ENCODE measurements around the gene DPT. TPM values are rescaled to one million over a fixed set of nuclear protein-coding genes. Genes with fewer than 3 reads are reported as not detected.

The DPT gene
- total RNA-seq, 1 experiment from 2014 or later = not detected

GRCh38 chr1:168726719-168727118 lies 2.3 kb downstream of the DPT start:
- Histone ChIP-seq H3K9me2 (ENCODE audit: insufficient read depth) (no peaks in the 10 kb centered on the region), H3K9ac (ENCODE audit: low read length) (no peak overlapping the region), H3K27me3 (ENCODE audit: insufficient read depth, low read length) (no peaks in the 10 kb centered on the region), H3K4me3 (replicated peaks in 1 of 2; ENCODE audit: low read depth in 1 of 2, low read length in 2 of 2) (no peak overlapping the region), H2AFZ (ENCODE audit: low read depth, low read length, poor library complexity, severe bottlenecking) (no peak overlapping the region), H3K36me3 (ENCODE audit: control insufficient read depth in 1 of 2, insufficient read depth in 2 of 2, low read length in 2 of 2) (no peaks in the 10 kb centered on the region), H3K4me2 (ENCODE audit: low read length) (no peak overlapping the region), H3K4me1 (ENCODE audit: control insufficient read depth in 1 of 2, insufficient read depth in 2 of 2, low read length in 2 of 2) (no peaks in the 10 kb centered on the region), H3K9me3 (ENCODE audit: control insufficient read depth in 1 of 2, insufficient read depth in 1 of 2, low read depth in 1 of 2, low read length in 2 of 2) (no peaks in the 10 kb centered on the region), H3K79me2 (ENCODE audit: insufficient read depth, low read length) (no peaks in the 10 kb centered on the region), H4K20me1 (ENCODE audit: insufficient read depth) (no peaks in the 10 kb centered on the region), H3K27ac (ENCODE audit: low read depth, low read length) (no peak overlapping the region)
- ATAC-seq = no peak
- intact Hi-C loops (cut with micrococcal nuclease) = no loop called here
- TF ChIP-seq EZH2phosphoT487 (IDR thresholded peaks at IDR 0.05; ENCODE audit: borderline replicate concordance) = no peak
- TF ChIP-seq CEBPB (IDR thresholded peaks at IDR 0.05; ENCODE audit: low read depth) = no peak
- no peak for TF ChIP-seq YY1 (IDR thresholded peaks at IDR 0.05; ENCODE audit: extremely low read depth, insufficient replicate concordance, low read depth, low read length)
- ChIA-PET CTCF (no interaction called here), RAD21 (ENCODE audit: low non-redundant PET in 1 of 2, low total read pairs in 2 of 2, uncharacterized antibody in 2 of 2, unreplicated experiment in 2 of 2) (no interaction called here), POLR2A (no interaction called here)
- no peak for DNase-seq (ENCODE audit: low read depth, low spot score)
- no TSS peak for BruUV-seq (replicated peaks)

DNA sequence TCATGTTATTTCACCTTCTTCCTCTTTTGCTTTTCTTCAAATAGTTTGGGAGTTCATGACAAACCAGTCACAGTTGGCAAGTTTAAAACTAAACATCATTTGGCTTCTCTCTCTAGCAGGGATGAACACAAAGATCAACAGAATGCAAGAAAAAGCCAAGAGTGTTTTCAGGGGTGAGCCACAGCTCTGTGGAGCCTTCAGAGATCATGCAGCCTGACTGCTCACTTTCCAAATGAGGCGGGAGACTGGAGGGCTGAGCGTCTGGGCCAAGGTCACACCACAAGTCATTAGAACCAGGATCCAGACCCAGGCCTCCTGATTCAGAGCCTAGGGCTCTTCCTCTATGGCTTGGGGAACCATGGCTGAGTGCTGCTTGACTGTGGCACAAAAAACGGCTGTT lies 2.7 kb downstream of the DPT start:
- Histone ChIP-seq H3K27ac (ENCODE audit: low read depth, low read length) (no peak overlapping the region), H3K9me3 (ENCODE audit: control insufficient read depth in 1 of 2, insufficient read depth in 1 of 2, low read depth in 1 of 2, low read length in 2 of 2) (no peaks in the 10 kb centered on the region), H3K4me2 (ENCODE audit: low read length) (no peak overlapping the region), H4K20me1 (ENCODE audit: insufficient read depth) (no peaks in the 10 kb centered on the region), H3K27me3 (ENCODE audit: insufficient read depth, low read length) (no peaks in the 10 kb centered on the region), H3K4me3 (replicated peaks in 1 of 2; ENCODE audit: low read depth in 1 of 2, low read length in 2 of 2) (no peak overlapping the region), H3K79me2 (ENCODE audit: insufficient read depth, low read length) (no peaks in the 10 kb centered on the region), H3K9ac (ENCODE audit: low read length) (no peak overlapping the region), H2AFZ (ENCODE audit: low read depth, low read length, poor library complexity, severe bottlenecking) (no peak overlapping the region), H3K36me3 (ENCODE audit: control insufficient read depth in 1 of 2, insufficient read depth in 2 of 2, low read length in 2 of 2) (no peaks in the 10 kb centered on the region), H3K4me1 (ENCODE audit: control insufficient read depth in 1 of 2, insufficient read depth in 2 of 2, low read length in 2 of 2) (no peaks in the 10 kb centered on the region), H3K9me2 (ENCODE audit: insufficient read depth) (no peaks in the 10 kb centered on the region)
- TF ChIP-seq, protein P1, sequence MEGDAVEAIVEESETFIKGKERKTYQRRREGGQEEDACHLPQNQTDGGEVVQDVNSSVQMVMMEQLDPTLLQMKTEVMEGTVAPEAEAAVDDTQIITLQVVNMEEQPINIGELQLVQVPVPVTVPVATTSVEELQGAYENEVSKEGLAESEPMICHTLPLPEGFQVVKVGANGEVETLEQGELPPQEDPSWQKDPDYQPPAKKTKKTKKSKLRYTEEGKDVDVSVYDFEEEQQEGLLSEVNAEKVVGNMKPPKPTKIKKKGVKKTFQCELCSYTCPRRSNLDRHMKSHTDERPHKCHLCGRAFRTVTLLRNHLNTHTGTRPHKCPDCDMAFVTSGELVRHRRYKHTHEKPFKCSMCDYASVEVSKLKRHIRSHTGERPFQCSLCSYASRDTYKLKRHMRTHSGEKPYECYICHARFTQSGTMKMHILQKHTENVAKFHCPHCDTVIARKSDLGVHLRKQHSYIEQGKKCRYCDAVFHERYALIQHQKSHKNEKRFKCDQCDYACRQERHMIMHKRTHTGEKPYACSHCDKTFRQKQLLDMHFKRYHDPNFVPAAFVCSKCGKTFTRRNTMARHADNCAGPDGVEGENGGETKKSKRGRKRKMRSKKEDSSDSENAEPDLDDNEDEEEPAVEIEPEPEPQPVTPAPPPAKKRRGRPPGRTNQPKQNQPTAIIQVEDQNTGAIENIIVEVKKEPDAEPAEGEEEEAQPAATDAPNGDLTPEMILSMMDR (IDR thresholded peaks at IDR 0.05 in 2 of 3, conservative IDR thresholded peaks at IDR 0.05 in 1 of 3; ENCODE audit: borderline replicate concordance in 1 of 3, insufficient read depth in 1 of 3, low read depth in 2 of 3, low read length in 2 of 3) = no peak
- TF ChIP-seq, protein P2, sequence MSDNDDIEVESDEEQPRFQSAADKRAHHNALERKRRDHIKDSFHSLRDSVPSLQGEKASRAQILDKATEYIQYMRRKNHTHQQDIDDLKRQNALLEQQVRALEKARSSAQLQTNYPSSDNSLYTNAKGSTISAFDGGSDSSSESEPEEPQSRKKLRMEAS (IDR thresholded peaks at IDR 0.05) = no peak
- TF ChIP-seq CBX3 (IDR thresholded peaks at IDR 0.05; ENCODE audit: low read depth) (no peak), RAD21 (IDR thresholded peaks at IDR 0.05; ENCODE audit: low read depth) (no peak)
- intact Hi-C loops (cut with micrococcal nuclease) = no loop called here
- no peak for DNase-seq (ENCODE audit: low read depth, low spot score)
- no TSS peak for BruUV-seq (replicated peaks)
- ChIA-PET RAD21 (ENCODE audit: low non-redundant PET in 1 of 2, low total read pairs in 2 of 2, uncharacterized antibody in 2 of 2, unreplicated experiment in 2 of 2) (no interaction called here), POLR2A (no interaction called here), CTCF (no interaction called here)
- no peak for ATAC-seq

All from HCT116 (cell line).